Fibroblast of lung (primary cell): Measurements from ENCODE around the gene UMAD1.

Source experiments
- EZH2 ChIP-seq: IDR thresholded peaks from 2 replicates; pipeline ENCODE4 v1.5.1; 2012; ENCODE audit warnings: low read length, control low read depth, mild to moderate bottlenecking; ENCODE audit errors: missing control alignments
- TF ChIP-seq, protein P1 (sequence below), 2 donors: IDR thresholded peaks in 1 of 2; conservative IDR thresholded peaks in 1 of 2; 1 replicate in 1 of 2; 2 replicates in 1 of 2; pipeline ENCODE4 v1.5.1; 2011 to 2012; ENCODE audit warnings: low read length in 2 of 2, control low read depth in 1 of 2, inconsistent platforms in 1 of 2, low read depth in 1 of 2, mild to moderate bottlenecking in 1 of 2

DNA sequence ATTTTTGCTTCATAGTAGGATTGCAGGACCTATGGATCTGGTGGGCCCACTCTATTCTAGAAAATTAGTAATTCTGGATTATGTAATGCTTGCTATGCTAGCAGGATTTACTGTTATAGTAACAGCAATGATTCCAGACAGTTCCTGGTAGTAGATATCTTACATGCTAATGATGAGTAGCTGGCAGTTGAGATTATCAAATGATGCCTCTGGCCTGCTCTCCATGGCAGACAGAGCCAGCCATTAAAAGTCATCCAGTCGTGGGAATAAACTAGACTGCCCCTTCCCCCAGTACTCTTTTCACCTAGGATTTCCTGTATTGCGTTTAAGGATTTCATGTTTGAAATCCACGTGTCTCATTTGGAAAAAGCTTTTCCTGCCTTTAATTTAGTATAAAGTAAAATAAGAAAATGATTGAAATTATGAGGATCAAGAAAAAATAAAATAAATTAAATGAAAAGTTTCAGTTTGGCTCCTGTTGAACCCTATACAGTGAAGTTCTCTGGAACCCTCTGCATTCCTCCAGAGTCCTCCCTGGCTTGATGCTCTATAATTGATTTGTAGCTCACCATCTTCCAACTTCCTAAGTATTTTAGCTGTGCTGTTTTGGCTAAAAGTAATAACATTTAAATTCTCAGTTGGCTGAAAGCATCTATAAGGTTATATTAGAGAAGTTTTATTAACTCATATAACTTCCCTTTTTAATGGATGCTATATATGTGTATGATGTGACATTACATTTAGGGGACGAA is 14.6 kb downstream of the UMAD1 start:
- TF ChIP-seq, protein P1, sequence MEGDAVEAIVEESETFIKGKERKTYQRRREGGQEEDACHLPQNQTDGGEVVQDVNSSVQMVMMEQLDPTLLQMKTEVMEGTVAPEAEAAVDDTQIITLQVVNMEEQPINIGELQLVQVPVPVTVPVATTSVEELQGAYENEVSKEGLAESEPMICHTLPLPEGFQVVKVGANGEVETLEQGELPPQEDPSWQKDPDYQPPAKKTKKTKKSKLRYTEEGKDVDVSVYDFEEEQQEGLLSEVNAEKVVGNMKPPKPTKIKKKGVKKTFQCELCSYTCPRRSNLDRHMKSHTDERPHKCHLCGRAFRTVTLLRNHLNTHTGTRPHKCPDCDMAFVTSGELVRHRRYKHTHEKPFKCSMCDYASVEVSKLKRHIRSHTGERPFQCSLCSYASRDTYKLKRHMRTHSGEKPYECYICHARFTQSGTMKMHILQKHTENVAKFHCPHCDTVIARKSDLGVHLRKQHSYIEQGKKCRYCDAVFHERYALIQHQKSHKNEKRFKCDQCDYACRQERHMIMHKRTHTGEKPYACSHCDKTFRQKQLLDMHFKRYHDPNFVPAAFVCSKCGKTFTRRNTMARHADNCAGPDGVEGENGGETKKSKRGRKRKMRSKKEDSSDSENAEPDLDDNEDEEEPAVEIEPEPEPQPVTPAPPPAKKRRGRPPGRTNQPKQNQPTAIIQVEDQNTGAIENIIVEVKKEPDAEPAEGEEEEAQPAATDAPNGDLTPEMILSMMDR (conservative IDR thresholded peaks at IDR 0.05 in 1 of 2, IDR thresholded peaks at IDR 0.05 in 1 of 2; ENCODE audit: low read depth in 1 of 2, low read length in 2 of 2): no peak
- no peak for TF ChIP-seq EZH2
